Lower lobe of right lung (tissue), 2 donors: Measurements from ENCODE around the gene RAB28. TPM values are rescaled to one million over a fixed set of nuclear protein-coding genes. Genes with fewer than 3 reads are reported as not detected.

ENCODE experiments used
- ATAC-seq, 2 donors: fragments of 200-7000 bp; cut with Tn5 transposase; one replicate each; pipeline ENCODE4 v1.9.1; 2020 to 2022; ENCODE audit warnings: mild to moderate bottlenecking in 2 of 2, moderate library complexity in 2 of 2
- DNase-seq: peaks from one replicate; pipeline ENCODE4 v3.0.0-alpha.2; 2020
- H3K27ac ChIP-seq: fragments of 200-600 bp; one replicate; pipeline ENCODE4 v1.8.0; 2022
- H3K27me3 ChIP-seq: fragments of 200-600 bp; one replicate; pipeline ENCODE4 v1.8.0; 2022; ENCODE audit warnings: low read depth
- H3K36me3 ChIP-seq: fragments of 200-600 bp; one replicate; pipeline ENCODE4 v1.8.0; 2022; ENCODE audit warnings: mild to moderate bottlenecking
- H3K4me1 ChIP-seq: fragments of 200-600 bp; one replicate; pipeline ENCODE4 v1.8.0; 2022
- H3K4me3 ChIP-seq: fragments of 200-600 bp; one replicate; pipeline ENCODE4 v1.8.0; 2022; ENCODE audit warnings: mild to moderate bottlenecking
- H3K9me3 ChIP-seq: fragments of 200-600 bp; one replicate; pipeline ENCODE4 v1.8.0; 2022
- CTCF ChIP-seq: fragments of 200-600 bp; IDR thresholded peaks from one replicate; pipeline ENCODE4 v1.8.0; 2022; ENCODE audit warnings: antibody characterized with exemption, mild to moderate bottlenecking
- intact Hi-C: fragments of 100-400 bp; cut with DNase I; formaldehyde crosslinking; loops from one replicate; pipeline ENCODE4 v1.11.0; 2022
- total RNA-seq: library from RNA; stranded (reverse); fragmentation: NEBNext Ultra II Directional; extraction: Animal tissue kit (Norgen Biotek cat#: 25700); gene quantifications from one replicate; pipeline ENCODE4 v1.2.1, GENCODE V29; 2021
- donor health status: DM: no; HTN: yes; CAD: no; lungs with severe emphysema.

Gene RAB28
- total RNA-seq, 1 donor from 2014 or later = 18.8 TPM

GRCh38 chr4:13523591-13524503 lies 39.7 kb upstream of the RAB28 start:
- Histone ChIP-seq H3K9me3 (peaks cover 9% of the 10 kb centered on the region), H3K4me3 (no peak overlapping the region), H3K27me3 (peaks cover 82% of the 10 kb centered on the region), H3K27ac (no peak overlapping the region), H3K36me3 (no peaks in the 10 kb centered on the region), H3K4me1 (peaks cover 14% of the 10 kb centered on the region)
- no peak for DNase-seq
- ATAC-seq = no peak
- intact Hi-C loops = no loop called here
- TF ChIP-seq CTCF = no peak

- Histone ChIP-seq H3K27me3 (peaks cover 78% of the 10 kb centered on the region), H3K9me3 (peaks cover 9% of the 10 kb centered on the region), H3K27ac (no peak overlapping the region), H3K4me3 (no peak overlapping the region), H3K36me3 (no peaks in the 10 kb centered on the region), H3K4me1 (peaks cover 13% of the 10 kb centered on the region)
- TF ChIP-seq CTCF = no peak
- no peak for DNase-seq
- intact Hi-C loops = no loop called here
- ATAC-seq = peak in 1 of 2 donors; percentile 32
Measured at GRCh38 chr4:13523105-13523477, 39.0 kb upstream of the RAB28 start.

GRCh38 chr4:13522282-13523104 lies 38.4 kb upstream of the RAB28 start:
- Histone ChIP-seq H3K4me1 (peaks cover 7% of the 10 kb centered on the region), H3K27me3 (peaks cover 72% of the 10 kb centered on the region), H3K36me3 (no peaks in the 10 kb centered on the region), H3K27ac (no peak overlapping the region), H3K9me3 (peaks cover 9% of the 10 kb centered on the region), H3K4me3 (no peak overlapping the region)
- ATAC-seq (peak; percentile 14 to 29), DNase-seq (no peak)
- TF ChIP-seq CTCF = no peak
- intact Hi-C loops = no loop called here

- peaks cover 57% of the 10 kb centered on the region for H3K27me3 ChIP-seq
- no peak overlapping the region for H3K4me3 ChIP-seq
- DNase-seq (no peak), ATAC-seq (no peak)
- H3K36me3 ChIP-seq = no peaks in the 10 kb centered on the region
- intact Hi-C loops = no loop called here
- TF ChIP-seq CTCF = no peak
- H3K9me3 ChIP-seq = peaks cover 9% of the 10 kb centered on the region
- H3K27ac ChIP-seq = no peak overlapping the region
- peaks cover 6% of the 10 kb centered on the region for H3K4me1 ChIP-seq
Measured at GRCh38 chr4:13521047-13521446, 36.9 kb upstream of the RAB28 start.

GRCh38 chr4:13516315-13516860 lies 32.2 kb upstream of the RAB28 start:
- intact Hi-C loops = no loop called here

More at GRCh38 chr4:13516315-13516860, 32.2 kb upstream of the RAB28 start:
- Histone ChIP-seq H3K9me3 (no peaks in the 10 kb centered on the region), H3K4me3 (no peak overlapping the region), H3K27ac (no peak overlapping the region), H3K36me3 (no peaks in the 10 kb centered on the region), H3K4me1 (no peaks in the 10 kb centered on the region), H3K27me3 (peaks cover 28% of the 10 kb centered on the region)
- DNase-seq = no peak
- TF ChIP-seq CTCF = no peak
- ATAC-seq = no peak
